ENCODE measurements around the gene PIEZO1. TPM values are rescaled to one million over a fixed set of nuclear protein-coding genes. Genes with fewer than 3 reads are reported as not detected.
A peak's percentile ranks its signal among the peaks of the same experiment; 100 is the strongest.

PIEZO1 gene
- total and polyA plus RNA-seq, 10 of the 15 experiments (the other 5 are each of a cell fraction or from before 2014, with no cell fraction given): 1.3 to 169 (median 33.4) TPM

GRCh38 chr16:88770461-88771293 is 14.3 kb downstream of the PIEZO1 start:
- no peak for DNase-seq (ENCODE audit: low read depth, low spot score)
- H3K4me2 ChIP-seq (ENCODE audit: control insufficient read depth, insufficient read depth): peak overlapping the region; percentile 48; the same call in 1 of the 2 replicates
- SMC1A ChIA-PET (ENCODE audit: uncharacterized antibody, unreplicated experiment): interaction anchor here (1.1 kb wide), 1 partner anchor 12 kb away, joined by 4 read pairs; no protein-coding TSS in a partner anchor
- no peaks in the 10 kb centered on the region for H3K27me3 ChIP-seq (replicated peaks in 1 of 2; ENCODE audit: control insufficient read depth in 2 of 2, insufficient read depth in 2 of 2, low read length in 1 of 2)
- RAD21 ChIA-PET (ENCODE audit: unreplicated experiment): no interaction called here
- in situ Hi-C loops (cut with MboI): no loop called here
- no peak for TF ChIP-seq ETV6 (conservative IDR thresholded peaks at IDR 0.05 in 1 of 2, IDR thresholded peaks at IDR 0.05 in 1 of 2; ENCODE audit: borderline replicate concordance in 1 of 2, low read depth in 1 of 2)
- TF ChIP-seq E2F8 (IDR thresholded peaks at IDR 0.05; ENCODE audit: low read depth, partially characterized antibody): no peak
- TF ChIP-seq TBL1XR1 (IDR thresholded peaks at IDR 0.05; ENCODE audit: low read depth, low read length): no peak
- no peak for TF ChIP-seq ZNF217 (IDR thresholded peaks at IDR 0.05)
- TF ChIP-seq CREB1 (IDR thresholded peaks at IDR 0.05; ENCODE audit: low read depth): no peak
- TF ChIP-seq JUNB (IDR thresholded peaks at IDR 0.05): no peak
- TF ChIP-seq ATF3 (IDR thresholded peaks at IDR 0.05; ENCODE audit: borderline replicate concordance, extremely low read depth, low read depth, low read length): no peak
- TF ChIP-seq RAD51 (IDR thresholded peaks at IDR 0.05): no peak
- no peak for TF ChIP-seq SIN3A (IDR thresholded peaks at IDR 0.05; ENCODE audit: low read depth, low read length)
- TF ChIP-seq SREBF2 (IDR thresholded peaks at IDR 0.05; ENCODE audit: low read length): no peak
- no peak for TF ChIP-seq ATF7 (IDR thresholded peaks at IDR 0.05; ENCODE audit: low read depth)
- TF ChIP-seq RB1 (IDR thresholded peaks at IDR 0.05; ENCODE audit: borderline replicate concordance): no peak
- no peak for TF ChIP-seq POLR2AphosphoS2 (IDR thresholded peaks at IDR 0.05; ENCODE audit: low read depth, low read length)
- TF ChIP-seq PBX3 (IDR thresholded peaks at IDR 0.05; ENCODE audit: insufficient replicate concordance, low read depth, low read length): no peak
- TF ChIP-seq NR2F1 (conservative IDR thresholded peaks at IDR 0.05): no peak
- TF ChIP-seq BCLAF1 (IDR thresholded peaks at IDR 0.05): no peak
- no peak overlapping the region for H3K9ac ChIP-seq (ENCODE audit: control insufficient read depth, insufficient read depth, low read length)
- H3K27ac ChIP-seq (ENCODE audit: control insufficient read depth, insufficient read depth): no peak overlapping the region
- H2AFZ ChIP-seq (ENCODE audit: control insufficient read depth, low read depth, low read length): peak overlapping the region; percentile 23; the same call in 1 of the 2 replicates
- CTCF ChIA-PET: interaction anchor here (1.3 kb wide), 1 partner anchor 26 kb away, joined by 5 read pairs; no protein-coding TSS in a partner anchor
- no peak for FAIRE-seq
- peaks cover 3 to 4% of the 10 kb centered on the region in 2 experiments; a peak in 2 of 4 replicates for H3K36me3 ChIP-seq (ENCODE audit: control insufficient read depth in 2 of 2, insufficient read depth in 2 of 2, low read length in 1 of 2)
- ATAC-seq: peak; percentile 42
- POLR2A ChIA-PET: interaction anchor here (0.7 kb wide), 1 partner anchor 52 kb away, joined by 6 read pairs; no protein-coding TSS in a partner anchor
- BruUV-seq (replicated peaks): no TSS peak
- no peaks in the 10 kb centered on the region for H3K9me3 ChIP-seq (replicated peaks; ENCODE audit: control insufficient read depth, insufficient read depth, low read length)
- intact Hi-C loops (cut with micrococcal nuclease; ENCODE audit: unreplicated experiment): no loop called here
- no peaks in the 10 kb centered on the region; the same call in 1 of the 2 replicates for H4K20me1 ChIP-seq (ENCODE audit: control insufficient read depth, insufficient read depth)
- H3K79me2 ChIP-seq (ENCODE audit: control insufficient read depth, insufficient read depth, low read length): peaks cover 64% of the 10 kb centered on the region
- no peak overlapping the region for H3K4me3 ChIP-seq
- peaks cover 28% of the 10 kb centered on the region for H3K4me1 ChIP-seq (ENCODE audit: control insufficient read depth, insufficient read depth, low read length)
- WGBS (ENCODE audit: insufficient coverage, insufficient replicate concordance, low lambda C conversion rate, missing lambda C conversion rate): 79% methylated on average over 41 of the region's 41 CpGs

All from GM12878 (cell line).